HFFc6 (cell line): Measurements from ENCODE around the gene TTYH2. TPM values are rescaled to one million over a fixed set of nuclear protein-coding genes. Genes with fewer than 3 reads are reported as not detected.
A peak's percentile ranks its signal among the peaks of the same experiment; 100 is the strongest.

Source experiments
- DNase-seq: peaks from one replicate; pipeline ENCODE4 v3.0.0-alpha.2; 2018
- H3K27ac Mint-ChIP-seq: 2 replicates; pipeline ENCODE4 v1.8.0; 2020; ENCODE audit warnings: mild to moderate bottlenecking, mixed read lengths
- H3K27me3 Mint-ChIP-seq: 2 replicates; pipeline ENCODE4 v1.8.0; 2021; ENCODE audit warnings: mild to moderate bottlenecking, moderate library complexity, mixed read lengths; ENCODE audit not compliant: insufficient read depth
- H3K36me3 Mint-ChIP-seq: 2 replicates; pipeline ENCODE4 v1.8.0; 2021; ENCODE audit warnings: low read depth, mixed read lengths
- H3K4me1 Mint-ChIP-seq: 2 replicates; pipeline ENCODE4 v1.8.0; 2020; ENCODE audit warnings: low read depth, mixed read lengths
- H3K4me3 Mint-ChIP-seq: 2 replicates; pipeline ENCODE4 v1.8.0; 2020; ENCODE audit warnings: mild to moderate bottlenecking, moderate library complexity, mixed read lengths
- H3K9me3 Mint-ChIP-seq: 2 replicates; pipeline ENCODE4 v1.8.0; 2020; ENCODE audit warnings: mild to moderate bottlenecking, mixed read lengths
- CTCF ChIP-seq: fragments of 200-600 bp; sonication (generic); IDR thresholded peaks from 2 replicates; pipeline ENCODE4 v1.5.0; 2021; ENCODE audit warnings: antibody characterized with exemption, mild to moderate bottlenecking
- total RNA-seq, 6 experiments: library from RNA; stranded (reverse); fragmentation: NEBNext Ultra II Directional; extraction: Animal tissue kit (Norgen Biotek cat#: 25700); gene quantifications; 2 replicates in 1 of 6; 3 replicates in 5 of 6; pipeline ENCODE4 v1.2.3, GENCODE V29; 2021

TTYH2 gene
- total RNA-seq, 6 experiments from 2014 or later, result 1.2 to 2.7 (median 1.9) TPM

DNA sequence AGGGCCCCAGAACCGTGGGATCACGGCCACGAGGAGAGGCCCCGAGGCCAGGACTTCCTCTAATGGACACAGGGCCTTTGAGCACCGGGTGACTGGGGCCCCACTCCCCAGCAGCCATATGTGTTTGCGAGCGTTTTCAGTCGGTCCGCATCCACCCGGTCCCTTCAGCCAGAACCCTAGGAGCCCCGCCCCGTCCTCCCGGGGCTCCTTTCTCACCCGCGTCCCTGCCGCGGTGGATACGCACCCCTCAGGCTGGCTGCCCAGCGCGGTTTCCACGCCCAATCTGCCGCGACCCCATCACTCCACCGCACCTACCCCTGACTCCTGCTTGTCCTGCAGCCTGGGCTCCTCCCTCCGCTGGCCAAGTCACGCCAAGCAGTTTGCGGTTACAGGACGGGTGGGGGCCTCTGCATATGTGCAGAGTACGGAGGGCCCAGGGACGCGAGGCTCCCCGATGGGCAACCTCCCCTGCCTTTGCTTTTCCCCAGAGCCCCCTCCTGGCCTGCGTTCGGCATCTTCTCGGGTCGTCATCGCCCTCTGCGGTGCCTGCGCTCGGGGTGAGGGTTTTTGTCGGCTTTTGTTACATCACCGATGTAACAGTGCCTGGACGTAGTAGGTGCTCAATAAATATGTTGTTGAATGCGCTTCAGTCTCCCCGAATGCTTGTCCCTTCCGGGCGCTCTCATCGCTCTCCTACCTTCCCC lies 1.0 kb upstream of the TTYH2 start:
- H3K27ac Mint-ChIP-seq, result peak overlapping the region; percentile 83
- DNase-seq, result no peak
- no peaks in the 10 kb centered on the region for H3K9me3 Mint-ChIP-seq
- peaks cover 27% of the 10 kb centered on the region for H3K27me3 Mint-ChIP-seq
- H3K36me3 Mint-ChIP-seq, result peaks cover 31% of the 10 kb centered on the region
- TF ChIP-seq CTCF, result no peak
- H3K4me3 Mint-ChIP-seq, result peak overlapping the region; percentile 91
- peaks cover 58% of the 10 kb centered on the region for H3K4me1 Mint-ChIP-seq

DNA sequence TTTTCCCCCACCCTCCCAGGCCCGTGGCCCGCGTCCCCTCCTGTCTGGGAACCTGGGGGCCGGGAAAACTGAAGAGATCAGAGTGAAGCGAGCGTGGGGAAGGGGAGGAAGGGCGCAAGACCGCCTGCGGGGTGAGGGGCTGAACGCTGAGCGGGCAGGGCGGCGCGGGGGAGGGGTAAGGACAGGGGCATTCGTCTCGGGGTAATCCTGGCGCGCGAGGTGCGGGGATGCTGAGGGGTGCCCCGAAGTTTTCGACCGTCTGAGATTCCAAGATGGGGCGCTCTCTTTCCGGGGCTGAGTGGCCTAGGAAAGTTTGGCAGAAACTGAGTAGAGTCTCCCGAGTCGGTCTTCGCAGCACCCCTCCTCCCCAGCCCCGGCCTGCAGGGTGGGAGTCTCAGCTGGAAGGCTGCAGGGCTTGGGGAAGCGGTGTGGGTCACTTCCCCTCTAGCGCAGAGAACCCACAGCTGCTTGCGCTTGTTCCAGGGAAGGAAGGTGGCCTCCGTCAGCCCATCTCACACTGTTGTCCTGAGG lies 555 bp downstream of the TTYH2 start:
- peaks cover 46% of the 10 kb centered on the region for H3K4me1 Mint-ChIP-seq
- peak overlapping the region; percentile 50; the same call in 1 of the 2 replicates for H3K4me3 Mint-ChIP-seq
- peaks cover 25% of the 10 kb centered on the region for H3K27me3 Mint-ChIP-seq
- no peak for TF ChIP-seq CTCF
- DNase-seq, result no peak
- peaks cover 18% of the 10 kb centered on the region for H3K36me3 Mint-ChIP-seq
- H3K9me3 Mint-ChIP-seq, result no peaks in the 10 kb centered on the region
- H3K27ac Mint-ChIP-seq, result no peak overlapping the region

DNA sequence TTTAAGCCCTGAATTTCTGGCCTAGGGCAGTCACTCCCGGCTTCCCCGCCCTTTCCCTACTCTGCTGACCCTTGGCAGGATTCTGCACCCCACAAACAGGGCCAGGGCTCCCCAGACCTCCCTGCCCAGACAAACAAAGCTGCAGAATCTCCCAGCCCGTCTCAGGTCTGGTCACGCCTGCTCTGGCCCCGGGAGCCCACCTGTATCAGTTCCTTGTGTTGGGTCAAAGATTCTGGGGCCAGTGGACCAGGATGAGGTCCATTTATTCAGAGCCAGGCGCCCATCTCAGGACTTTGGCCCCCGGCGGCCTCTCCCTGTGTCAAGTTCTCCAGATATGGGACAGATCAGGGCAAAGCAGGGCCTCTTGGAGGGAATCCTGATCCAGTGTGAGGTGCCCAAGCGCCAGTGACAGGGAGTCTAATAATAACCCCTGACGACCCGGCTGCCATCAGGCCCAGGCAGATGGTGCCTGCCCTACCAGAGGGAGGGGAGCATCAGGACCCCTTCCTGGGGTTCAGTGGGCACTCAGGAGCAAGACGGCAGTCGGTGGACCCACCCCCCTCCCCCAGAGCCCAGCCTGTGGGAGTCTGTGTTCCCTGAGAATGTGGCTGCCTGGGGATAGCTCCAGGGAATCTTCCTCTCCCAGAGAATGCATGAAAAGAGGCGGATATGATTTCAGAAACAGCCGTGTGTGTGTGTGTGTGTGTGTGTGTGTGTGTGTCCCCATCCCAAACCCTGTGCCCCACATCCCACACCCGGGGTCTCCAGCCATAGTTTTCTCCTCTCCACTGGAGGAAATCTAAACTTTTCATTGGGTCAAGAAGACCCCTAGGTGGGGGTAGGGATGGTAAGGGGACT lies 1.3 kb downstream of the TTYH2 start:
- H3K9me3 Mint-ChIP-seq, result no peaks in the 10 kb centered on the region
- no peak overlapping the region for H3K27ac Mint-ChIP-seq
- no peak for TF ChIP-seq CTCF
- DNase-seq, result no peak
- peaks cover 25% of the 10 kb centered on the region for H3K27me3 Mint-ChIP-seq
- peaks cover 10% of the 10 kb centered on the region for H3K36me3 Mint-ChIP-seq
- 0 out of 2 replicates have a peak overlapping the region, but pooled peaks have one; percentile 50 for H3K4me3 Mint-ChIP-seq
- H3K4me1 Mint-ChIP-seq, result peaks cover 38% of the 10 kb centered on the region

DNA sequence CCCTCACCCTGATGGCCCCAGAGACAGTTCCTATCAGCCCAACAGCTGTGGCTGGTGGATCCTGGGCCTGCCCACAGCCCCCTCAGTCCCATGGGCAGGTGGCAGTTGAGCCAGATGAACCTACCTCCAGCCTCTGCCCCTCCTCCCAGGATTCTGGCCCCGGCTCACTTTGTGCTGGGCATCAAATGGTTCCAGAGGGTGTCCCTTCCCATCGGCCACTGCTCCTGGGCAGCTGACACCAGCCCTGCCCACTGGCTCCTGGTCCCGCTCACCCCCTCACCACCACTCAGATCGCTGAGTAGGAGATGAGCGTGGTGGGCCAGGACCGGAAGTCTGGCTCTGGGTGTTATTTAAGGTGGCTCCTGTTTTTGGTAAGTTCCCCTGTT lies 2.0 kb downstream of the TTYH2 start:
- H3K9me3 Mint-ChIP-seq, result no peaks in the 10 kb centered on the region
- H3K4me1 Mint-ChIP-seq, result peaks cover 32% of the 10 kb centered on the region
- no peak for DNase-seq
- no peak overlapping the region for H3K4me3 Mint-ChIP-seq
- H3K27me3 Mint-ChIP-seq, result peaks cover 25% of the 10 kb centered on the region
- TF ChIP-seq CTCF, result no peak
- H3K27ac Mint-ChIP-seq, result no peak overlapping the region
- peaks cover 4% of the 10 kb centered on the region for H3K36me3 Mint-ChIP-seq

- DNase-seq, result no peak
- H3K4me3 Mint-ChIP-seq, result no peak overlapping the region
- H3K27me3 Mint-ChIP-seq, result peaks cover 17% of the 10 kb centered on the region
- peaks cover 21% of the 10 kb centered on the region for H3K4me1 Mint-ChIP-seq
- H3K27ac Mint-ChIP-seq, result no peak overlapping the region
- TF ChIP-seq CTCF, result no peak
- H3K36me3 Mint-ChIP-seq, result no peaks in the 10 kb centered on the region
- H3K9me3 Mint-ChIP-seq, result no peaks in the 10 kb centered on the region
Observed at GRCh38 chr17:74216505-74216904, 3.1 kb downstream of the TTYH2 start.
